GM18508 (cell line): ENCODE data around the gene CTSG.
"Not testable (repeated sequence)": the region's sequence is repeated elsewhere in the genome, so short reads cannot be mapped to it uniquely, and the experiment has no call there.

ENCODE experiments used
- ATAC-seq: cut with Tn5 transposase; IDR thresholded peaks from one replicate; pipeline ENCODE4 v1.9.1; 2021; ENCODE audit warnings: moderate number of reproducible peaks; ENCODE audit not compliant: insufficient read depth, unreplicated experiment

CTSG gene

DNA sequence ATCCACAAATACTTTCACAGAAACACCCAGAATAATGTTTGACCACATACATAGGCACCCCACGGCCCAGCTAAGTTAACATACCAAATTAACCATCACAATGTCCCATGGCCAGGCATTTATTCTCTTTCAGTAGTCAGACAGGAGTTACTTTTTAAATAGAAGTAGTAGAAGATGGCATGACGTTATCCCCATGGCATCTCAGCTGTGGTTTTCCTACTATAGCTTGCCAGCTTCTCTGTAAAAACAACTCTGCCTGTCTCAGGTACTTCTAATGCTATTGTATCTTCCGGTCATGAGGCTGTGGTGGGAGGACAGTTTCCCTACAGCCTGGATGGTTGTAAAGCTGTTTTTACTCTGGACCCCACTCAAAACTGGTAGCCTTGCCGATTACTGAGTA is 19.3 kb downstream of the CTSG start:
- ATAC-seq: no peak

DNA sequence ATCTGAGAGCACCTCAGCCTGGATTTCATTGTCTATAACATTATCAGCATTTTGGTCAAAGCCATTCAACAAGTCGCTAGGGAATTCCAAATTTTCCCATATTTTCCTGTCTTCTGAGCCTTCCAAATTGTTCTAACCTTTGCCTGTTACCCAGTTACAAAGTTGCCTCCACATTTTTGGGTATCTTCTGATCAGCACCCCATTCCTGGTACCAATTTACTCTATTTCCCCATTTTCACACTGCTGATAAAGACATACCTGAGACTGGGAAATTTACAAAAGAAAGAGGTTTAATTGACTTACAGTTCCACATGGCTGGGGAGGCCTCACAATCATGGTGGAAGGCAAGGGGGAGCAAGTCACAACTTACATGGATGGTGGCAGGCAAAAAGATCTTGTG is 27.0 kb downstream of the CTSG start:
- ATAC-seq: not testable (repeated sequence)

GRCh38 chr14:24542346-24542936 is 33.6 kb downstream of the CTSG start:
- no peak for ATAC-seq

DNA sequence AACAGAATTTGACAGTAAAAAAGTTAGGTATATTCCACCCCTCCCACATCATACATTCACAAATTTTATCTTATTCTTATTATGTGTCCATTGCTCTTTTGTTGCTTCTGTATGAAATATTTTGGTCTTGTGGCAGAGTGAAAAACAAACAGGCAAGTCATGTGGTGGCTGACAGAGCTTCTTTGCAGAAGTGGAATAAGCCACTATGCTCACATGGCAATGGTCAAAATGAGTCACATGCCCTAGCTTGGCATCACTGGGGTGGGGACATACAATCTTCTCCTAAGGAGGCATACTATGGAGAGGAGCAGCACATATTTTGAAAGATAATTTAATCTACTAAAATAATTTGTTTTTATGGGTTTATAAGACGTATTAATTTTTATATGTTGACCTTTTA is 40.3 kb downstream of the CTSG start:
- ATAC-seq: no peak

- ATAC-seq: no peak
Measured at GRCh38 chr14:24534286-24534685, 41.8 kb downstream of the CTSG start.

GRCh38 chr14:24525877-24526620 is 50.0 kb downstream of the CTSG start:
- not testable (repeated sequence) for ATAC-seq
